ACHN (cell line): Measurements from ENCODE around the gene TMC6.
"Not testable (repeated sequence)": the region's sequence is repeated elsewhere in the genome, so short reads cannot be mapped to it uniquely, and the experiment has no call there.

ENCODE experiments used
- DNase-seq: peaks from one replicate; pipeline ENCODE4 v3.0.0-alpha.2; 2015
- in situ Hi-C: cut with HindIII; loops from 2 replicates; pipeline ENCODE4 v1.10.0; 2017; ENCODE audit warnings: low sequenced_read_pairs, low pct_ligation_motif_present, low pct_unique_long_range_greater_than_20kb

The TMC6 gene, protein sequence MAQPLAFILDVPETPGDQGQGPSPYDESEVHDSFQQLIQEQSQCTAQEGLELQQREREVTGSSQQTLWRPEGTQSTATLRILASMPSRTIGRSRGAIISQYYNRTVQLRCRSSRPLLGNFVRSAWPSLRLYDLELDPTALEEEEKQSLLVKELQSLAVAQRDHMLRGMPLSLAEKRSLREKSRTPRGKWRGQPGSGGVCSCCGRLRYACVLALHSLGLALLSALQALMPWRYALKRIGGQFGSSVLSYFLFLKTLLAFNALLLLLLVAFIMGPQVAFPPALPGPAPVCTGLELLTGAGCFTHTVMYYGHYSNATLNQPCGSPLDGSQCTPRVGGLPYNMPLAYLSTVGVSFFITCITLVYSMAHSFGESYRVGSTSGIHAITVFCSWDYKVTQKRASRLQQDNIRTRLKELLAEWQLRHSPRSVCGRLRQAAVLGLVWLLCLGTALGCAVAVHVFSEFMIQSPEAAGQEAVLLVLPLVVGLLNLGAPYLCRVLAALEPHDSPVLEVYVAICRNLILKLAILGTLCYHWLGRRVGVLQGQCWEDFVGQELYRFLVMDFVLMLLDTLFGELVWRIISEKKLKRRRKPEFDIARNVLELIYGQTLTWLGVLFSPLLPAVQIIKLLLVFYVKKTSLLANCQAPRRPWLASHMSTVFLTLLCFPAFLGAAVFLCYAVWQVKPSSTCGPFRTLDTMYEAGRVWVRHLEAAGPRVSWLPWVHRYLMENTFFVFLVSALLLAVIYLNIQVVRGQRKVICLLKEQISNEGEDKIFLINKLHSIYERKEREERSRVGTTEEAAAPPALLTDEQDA

DNA sequence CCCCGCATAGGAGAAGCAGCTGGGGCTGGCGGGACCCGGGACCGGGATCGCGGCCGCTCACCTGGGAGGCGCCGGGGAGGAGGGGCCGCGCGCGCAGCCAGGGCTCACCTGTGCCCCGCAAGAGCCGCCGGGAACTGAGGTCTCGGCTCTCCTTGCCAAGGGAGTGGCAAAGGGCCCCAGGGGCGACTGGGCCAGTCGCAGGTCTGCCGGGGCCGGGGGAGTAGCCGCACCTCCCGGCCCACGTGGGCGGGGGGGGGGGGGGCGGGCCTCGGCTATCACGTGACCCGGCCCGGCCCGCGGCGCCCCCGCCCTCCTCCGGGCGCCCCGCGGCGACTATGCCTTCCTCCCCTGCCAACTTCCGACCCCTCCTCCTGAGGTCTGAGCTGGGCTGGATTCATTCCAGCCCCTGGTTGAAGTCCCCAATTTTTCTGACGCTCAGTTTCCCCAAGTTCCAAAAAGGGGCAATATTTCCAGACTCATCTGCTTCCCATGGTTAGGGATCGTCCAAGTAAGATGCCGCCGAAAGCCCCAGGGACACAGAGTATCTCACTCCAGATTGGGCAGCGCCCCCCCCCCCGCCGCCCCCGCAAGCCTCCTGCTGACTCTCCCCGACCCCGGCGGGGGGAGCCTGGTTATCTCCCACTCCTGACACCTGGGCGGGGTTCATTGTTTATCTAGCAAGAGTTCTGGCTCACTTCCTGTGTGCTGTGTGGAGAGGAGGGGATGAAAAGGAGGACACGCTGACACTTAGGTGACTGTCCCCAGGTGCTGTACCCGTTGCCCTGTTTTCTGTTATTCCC is at the start of gene TMC6:
TMC6 (minus strand) TSS at position 205 of the 800 bp plus-strand sequence. CDS start 1,923 bp downstream, outside the sequence.
- in situ Hi-C loops, result no loop called here
- DNase-seq, result peak; percentile 49

DNA sequence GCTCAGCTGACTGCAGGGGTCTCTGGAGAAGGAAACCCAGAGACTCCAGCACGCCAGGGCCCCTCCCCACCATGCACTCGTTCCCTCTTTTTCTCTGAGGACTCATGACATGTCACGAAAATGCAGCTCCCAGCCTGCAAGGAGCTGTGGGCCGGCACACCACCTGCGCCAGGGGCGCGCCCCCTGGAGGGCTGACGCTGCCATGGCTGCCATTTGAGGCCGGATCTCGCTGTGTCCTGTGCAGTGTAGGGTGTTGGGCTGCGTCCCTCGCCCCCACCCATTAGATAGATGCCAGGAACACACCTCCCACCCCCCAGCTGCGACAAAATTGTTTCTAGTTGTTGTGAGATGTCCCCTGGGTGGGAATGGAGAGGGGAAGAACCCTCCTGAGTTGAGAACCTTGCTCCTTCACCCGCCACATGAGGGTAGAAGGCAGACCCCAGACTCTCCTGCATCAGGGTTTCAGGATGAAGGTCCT is 48.0 kb upstream of the TMC6 start:
- in situ Hi-C loops, result no loop called here
- peak; percentile 68 for DNase-seq

DNA sequence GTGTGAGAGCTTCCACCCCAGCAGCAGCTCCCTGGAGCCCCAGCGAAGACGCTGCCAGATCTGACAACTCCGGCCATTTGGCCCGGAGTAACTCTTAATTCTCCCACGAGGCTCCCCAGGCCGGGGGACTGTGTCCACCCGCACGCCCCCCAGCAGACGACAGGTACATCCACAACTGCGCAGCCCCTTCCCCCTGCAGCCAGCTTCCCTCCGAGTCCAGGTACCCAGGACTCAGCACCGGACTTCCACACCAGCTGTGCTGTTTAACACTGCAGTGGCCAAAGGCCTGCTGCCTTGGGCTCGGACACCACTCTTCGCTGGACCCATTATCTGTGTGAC is 47.1 kb upstream of the TMC6 start:
- no peak for DNase-seq
- in situ Hi-C loops, result no loop called here

DNA sequence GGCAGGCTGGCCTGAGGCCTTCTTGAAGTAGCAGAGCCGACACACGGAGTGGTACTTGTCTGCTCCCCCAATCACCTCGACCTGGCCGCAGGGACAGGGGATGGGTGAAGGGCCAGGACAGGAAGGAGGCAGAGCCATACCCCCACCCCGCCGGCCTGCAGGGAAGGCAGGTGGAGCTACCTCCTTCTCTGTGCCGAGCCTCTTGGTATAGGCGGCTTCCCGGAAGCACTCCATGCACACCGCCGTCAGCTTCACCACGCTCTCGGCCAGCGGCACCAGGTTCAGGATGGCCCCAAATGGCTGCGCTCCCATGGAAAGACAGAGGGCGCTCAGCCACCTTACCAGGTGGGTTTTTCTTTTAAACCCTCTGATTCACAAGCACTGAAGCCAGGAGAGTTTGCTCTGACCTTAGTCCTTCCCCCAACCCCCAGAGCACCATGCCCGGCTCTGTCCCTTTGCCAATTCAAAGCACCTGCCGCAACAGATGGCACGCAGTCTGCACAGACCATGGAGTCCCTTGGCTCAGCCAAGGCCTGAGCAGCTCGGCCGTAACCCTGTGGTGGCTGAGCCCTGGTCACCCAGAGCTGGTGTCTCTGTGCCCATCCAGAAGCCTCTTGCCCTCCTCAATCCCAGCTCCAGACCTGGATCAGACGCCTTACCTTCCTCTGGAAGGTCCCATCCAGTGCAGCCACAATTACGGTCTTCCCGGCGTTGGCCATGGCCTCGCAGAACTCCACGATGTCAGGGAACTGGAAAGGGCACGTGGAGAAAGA is 46.5 kb upstream of the TMC6 start:
- no peak for DNase-seq
- in situ Hi-C loops, result no loop called here

DNA sequence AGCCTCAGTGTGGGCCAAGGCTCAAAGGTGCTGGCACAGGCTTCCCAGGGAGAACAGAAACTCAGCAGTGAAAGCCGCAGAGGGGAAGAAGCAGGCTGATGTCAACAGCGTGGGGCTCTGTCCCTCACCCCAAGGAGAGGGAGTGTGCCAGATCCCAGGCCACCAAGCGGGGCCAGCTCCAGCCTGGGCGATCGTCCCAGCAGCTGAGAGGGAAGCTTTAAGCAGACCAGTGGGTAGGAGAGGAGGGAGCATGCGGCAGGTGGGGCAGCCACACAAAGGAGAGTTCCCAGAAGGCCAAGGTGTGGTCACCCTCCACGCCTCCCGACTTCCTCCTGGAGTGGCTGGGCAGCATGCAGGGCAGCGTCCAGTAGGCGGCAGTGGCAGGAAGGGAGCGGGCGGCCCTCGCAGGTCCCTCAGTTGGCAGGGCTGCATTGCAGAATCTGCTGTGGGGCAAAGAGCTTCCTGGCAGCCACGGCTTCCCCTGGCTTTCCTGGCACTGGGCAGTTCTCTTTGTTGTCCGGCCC is 45.9 kb upstream of the TMC6 start:
- no peak for DNase-seq
- in situ Hi-C loops, result no loop called here

DNA sequence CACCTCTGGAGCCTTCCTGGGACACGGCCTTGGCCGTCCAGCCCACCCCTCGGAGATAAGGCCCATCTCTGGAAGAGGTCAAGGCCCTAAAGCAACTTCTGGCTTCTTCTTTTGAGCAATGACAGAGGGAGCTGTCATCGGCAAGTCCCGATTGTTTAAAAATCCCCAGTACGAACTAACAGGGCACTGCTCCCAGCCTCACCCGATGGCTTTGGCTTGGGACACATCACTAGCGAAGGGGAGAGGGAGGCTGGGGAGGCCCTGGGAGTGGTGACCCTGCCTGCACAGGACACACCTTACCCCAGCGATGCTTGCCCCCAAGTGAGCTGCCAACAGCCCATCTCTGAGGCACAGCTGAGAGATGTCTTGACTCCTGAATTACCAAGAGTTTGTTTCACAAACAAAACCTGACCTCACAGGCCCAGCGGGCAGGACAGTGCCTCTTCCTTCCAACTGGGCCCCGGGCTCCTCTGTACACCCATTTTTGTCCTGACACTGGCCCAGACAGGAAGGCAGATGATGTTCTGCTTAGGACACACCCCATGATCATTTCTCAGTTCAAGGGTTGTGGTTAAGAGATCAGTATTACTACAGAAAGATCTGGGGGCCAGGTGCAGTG is 44.7 kb upstream of the TMC6 start:
- in situ Hi-C loops, result no loop called here
- DNase-seq, result no peak

DNA sequence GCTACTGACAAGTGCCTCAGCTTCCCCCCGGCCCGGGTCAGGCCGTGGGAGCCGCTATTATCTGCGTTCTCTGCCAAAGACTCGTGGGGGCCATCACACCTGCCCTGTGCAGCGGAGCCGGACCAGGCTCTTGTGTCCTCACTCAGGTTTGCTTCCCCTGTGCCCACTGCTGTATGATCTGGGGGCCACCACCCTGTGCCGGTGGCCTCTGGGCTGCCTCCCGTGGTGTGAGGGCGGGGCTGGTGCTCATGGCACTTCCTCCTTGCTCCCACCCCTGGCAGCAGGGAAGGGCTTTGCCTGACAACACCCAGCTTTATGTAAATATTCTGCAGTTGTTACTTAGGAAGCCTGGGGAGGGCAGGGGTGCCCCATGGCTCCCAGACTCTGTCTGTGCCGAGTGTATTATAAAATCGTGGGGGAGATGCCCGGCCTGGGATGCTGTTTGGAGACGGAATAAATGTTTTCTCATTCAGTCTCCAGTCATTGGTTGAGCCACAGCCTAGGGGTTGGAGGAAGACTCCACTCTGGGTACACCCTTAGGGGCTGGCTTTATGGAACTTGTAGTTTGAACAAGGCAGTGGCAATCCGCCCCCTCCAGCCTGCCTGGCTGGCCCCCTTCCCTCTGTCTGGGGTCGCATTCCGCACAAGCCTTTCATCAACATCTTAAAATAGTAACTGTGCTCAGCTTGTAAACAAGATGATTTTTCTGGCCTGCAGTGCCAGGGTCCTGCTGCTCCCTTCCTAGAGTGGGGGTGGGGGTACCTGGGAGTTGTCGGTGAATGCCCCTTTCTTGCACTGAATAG is 43.9 kb upstream of the TMC6 start:
- no peak for DNase-seq
- in situ Hi-C loops, result no loop called here

DNA sequence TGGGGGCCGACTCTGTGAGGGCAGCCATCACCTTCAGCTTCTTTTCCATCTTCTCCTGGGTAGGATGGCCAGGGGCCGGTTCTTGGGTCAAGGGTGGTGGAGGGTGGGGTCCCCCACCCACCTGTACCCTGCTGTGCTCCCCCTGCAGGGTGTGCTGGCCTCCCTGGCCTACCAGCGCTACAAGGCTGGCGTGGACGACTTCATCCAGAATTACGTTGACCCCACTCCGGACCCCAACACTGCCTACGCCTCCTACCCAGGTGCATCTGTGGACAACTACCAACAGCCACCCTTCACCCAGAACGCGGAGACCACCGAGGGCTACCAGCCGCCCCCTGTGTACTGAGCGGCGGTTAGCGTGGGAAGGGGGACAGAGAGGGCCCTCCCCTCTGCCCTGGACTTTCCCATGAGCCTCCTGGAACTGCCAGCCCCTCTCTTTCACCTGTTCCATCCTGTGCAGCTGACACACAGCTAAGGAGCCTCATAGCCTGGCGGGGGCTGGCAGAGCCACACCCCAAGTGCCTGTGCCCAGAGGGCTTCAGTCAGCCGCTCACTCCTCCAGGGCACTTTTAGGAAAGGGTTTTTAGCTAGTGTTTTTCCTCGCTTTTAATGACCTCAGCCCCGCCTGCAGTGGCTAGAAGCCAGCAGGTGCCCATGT is 43.2 kb upstream of the TMC6 start:
- DNase-seq, in situ Hi-C loops: not testable (repeated sequence)

DNA sequence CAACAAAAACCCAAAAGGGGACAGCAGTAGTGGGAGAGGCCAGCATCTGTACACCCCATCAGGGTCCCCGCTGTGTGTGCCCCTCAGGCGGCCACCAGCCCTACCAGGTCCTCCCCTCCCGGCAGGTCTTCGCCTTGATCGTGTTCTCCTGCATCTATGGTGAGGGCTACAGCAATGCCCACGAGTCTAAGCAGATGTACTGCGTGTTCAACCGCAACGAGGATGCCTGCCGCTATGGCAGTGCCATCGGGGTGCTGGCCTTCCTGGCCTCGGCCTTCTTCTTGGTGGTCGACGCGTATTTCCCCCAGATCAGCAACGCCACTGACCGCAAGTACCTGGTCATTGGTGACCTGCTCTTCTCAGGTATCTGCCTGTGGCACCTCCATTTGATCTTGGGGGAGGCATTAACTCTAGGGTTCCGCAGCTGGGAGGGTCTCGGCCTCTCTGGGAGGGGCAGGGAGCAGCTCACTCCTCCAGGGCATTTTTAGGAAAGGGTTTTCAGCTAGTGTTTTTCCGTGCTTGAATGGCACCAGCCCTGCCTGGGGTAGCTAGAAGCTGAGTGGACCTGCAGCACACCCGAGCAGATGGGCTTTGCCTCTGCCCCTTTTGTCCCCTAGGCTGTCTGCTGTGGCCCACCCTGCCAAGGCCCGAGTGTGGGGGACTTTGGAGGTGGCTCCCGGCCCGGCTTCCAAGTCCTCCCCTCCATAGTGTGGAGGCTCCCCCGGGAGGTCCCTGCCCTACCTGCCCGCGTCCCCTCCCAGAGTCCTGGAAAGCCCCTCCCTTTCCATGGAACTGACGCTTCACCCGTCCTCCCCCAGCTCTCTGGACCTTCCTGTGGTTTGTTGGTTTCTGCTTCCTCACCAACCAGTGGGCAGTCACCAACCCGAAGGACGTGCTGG is 42.4 kb upstream of the TMC6 start:
- in situ Hi-C loops, result no loop called here

DNA sequence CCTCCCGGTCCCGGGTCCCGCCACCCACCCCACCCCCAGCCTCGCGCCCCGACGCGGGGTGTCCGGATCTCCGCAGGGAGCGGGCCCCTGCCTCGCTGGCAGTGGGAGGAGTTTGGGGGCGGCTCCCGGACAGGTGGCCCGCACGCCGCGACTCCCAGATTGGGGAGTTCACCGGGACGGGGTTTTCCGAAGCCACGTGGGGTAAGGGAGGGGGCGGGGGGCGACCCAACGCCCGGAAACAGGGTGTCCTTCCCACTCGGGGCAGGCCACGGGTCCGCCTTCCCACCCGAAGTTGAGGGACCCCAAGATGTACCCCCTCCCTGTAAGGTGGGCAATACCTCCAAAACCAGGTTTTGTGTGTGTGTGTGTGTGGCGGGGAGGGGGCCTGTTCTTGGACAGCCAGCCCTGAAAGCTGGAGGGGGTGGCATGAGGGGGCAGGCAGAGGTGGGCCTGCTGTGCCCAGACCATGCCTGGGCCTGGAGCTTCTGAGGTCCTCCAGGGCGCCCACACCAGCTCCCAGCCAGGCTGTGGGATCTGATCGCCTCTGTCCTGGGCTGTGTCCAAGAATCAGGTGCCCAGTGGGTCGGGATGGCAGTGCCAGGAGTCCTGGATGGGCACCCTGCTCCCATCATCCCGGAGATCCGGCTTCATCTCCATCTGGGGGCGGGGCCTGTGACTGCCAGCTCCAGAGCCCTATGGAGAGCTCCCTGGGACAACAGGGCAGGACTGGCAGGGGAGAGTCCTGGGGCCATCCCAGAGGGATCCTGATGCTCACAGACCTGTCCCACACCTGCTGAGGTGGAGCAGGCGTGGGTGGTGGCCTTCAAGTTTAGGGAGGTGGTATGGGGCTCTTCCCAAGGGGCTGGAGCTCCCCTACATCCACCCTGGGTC is 40.6 kb upstream of the TMC6 start:
- peak; percentile 81 for DNase-seq
- in situ Hi-C loops, result no loop called here

More for the DNA sequence above, 42.4 kb upstream of the TMC6 start:
- no peak for DNase-seq

DNA sequence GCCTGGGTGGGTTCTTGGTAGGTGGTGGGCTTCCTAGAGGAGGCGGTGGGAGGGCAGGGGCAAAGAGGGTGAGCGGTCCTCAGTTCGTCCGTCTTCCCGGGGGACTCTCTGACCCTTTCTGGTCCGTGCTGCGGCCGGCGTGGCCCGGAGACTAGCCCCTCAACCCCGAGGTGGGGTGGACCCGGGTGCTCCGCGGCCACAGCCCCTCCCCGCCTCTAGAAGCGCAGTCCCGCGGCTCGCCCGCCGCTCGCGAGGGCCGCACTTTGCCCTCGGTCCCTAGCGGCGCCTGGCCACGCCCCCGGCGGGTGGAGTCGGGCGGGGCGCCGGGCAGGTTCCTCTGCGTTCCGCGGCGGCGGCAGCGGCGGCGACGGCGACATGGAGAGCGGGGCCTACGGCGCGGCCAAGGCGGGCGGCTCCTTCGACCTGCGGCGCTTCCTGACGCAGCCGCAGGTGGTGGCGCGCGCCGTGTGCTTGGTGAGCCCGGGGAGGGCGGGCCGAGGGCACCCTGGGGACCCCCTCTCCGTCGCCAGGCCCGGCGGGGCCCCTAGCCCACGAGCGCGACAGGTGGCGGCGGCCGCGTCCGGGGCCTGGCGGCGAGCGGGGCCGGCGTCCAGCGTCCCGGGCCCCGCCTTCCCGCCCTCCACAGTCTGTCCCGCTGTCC is 39.8 kb upstream of the TMC6 start, which contains the start of gene SYNGR2:
SYNGR2 (plus strand) TSS at position 340 of the 661 bp plus-strand sequence; CDS start at position 376, 36 bp downstream.
- DNase-seq, result peak; percentile 86
- in situ Hi-C loops, result no loop called here

DNA sequence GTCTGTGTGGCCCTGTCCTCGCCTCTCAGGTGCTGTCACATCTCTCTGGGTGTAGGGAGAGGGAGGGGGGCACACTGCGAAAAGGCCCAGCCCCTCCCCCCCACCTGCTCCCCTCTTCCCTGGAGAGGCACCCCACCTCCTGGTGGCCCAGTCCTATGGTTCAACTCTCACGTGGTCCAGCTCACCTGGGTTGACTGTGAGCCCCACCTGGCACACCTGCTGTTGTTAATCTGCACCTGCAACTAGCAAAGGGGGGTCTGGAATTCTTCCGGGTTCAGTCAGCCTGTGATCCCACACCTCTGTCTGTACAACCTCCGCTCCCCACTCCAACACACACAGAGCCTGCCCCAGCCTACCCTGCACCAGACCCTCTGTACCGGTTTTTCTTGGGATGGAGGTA is 37.9 kb upstream of the TMC6 start:
- DNase-seq, result no peak

DNA sequence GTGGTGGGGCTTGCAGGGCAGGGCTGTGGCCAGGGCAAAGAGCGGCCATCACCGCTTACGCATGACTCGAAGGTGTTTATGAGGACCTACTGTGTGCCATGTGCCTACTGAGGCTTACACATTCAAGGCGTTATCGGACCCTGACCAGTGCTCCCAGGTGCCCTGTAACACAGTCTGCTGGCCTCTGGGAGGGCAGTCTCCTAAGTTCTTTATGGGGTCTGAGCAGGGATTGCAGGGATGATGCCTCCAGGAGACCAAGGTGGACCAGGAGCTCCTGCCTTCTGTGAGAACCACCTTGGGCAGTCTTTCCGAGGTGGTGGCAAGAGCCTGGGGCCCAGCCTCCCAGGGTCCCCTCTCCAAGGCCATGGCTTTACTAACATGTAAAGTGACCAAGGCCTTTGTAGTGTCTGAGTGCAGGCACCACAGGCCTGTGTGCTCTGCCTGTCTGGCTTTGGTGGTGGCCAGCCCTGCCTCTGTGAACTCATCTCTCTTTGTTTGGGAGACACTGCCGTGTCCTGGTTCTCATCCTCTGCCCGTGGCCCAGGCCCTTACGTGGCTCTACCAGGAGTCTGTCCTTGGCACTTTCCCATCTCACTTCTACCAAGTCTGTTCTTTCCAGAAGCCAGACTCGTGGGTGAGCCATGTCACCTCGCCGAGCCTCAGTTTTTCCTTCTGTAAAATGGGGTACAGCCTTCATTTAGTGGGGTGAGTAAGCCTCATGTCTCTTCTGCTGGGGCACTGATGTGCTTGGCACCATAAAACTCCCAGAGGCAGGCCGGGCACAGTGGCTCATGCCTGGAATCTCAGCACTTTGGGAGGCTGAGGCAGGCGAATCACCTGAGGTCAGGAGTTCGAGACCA is 36.4 kb upstream of the TMC6 start:
- DNase-seq, result no peak
- in situ Hi-C loops, result no loop called here

More for the DNA sequence above, 37.9 kb upstream of the TMC6 start:
- in situ Hi-C loops, result no loop called here
